HG03460 (cell line): ENCODE data around the gene MAIP1.
"Not testable (repeated sequence)": the region's sequence is repeated elsewhere in the genome, so short reads cannot be mapped to it uniquely, and the experiment has no call there.

Experiments used
- ATAC-seq: cut with Tn5 transposase; IDR thresholded peaks from one replicate; pipeline ENCODE4 v1.9.1; 2021; ENCODE audit not compliant: unreplicated experiment

The MAIP1 gene

GRCh38 chr2:199955339-199956061 is at the start of gene MAIP1, which contains the start of gene TYW5:
TSS of gene MAIP1 (plus strand) at chr2:199955582. CDS start at chr2:199955799, 217 bp downstream.
TSS of gene TYW5 (minus strand) at chr2:199955491. CDS start at chr2:199955470, 21 bp downstream.
- ATAC-seq, result peak; percentile 81

GRCh38 chr2:199907008-199907714 is 48.2 kb upstream of the MAIP1 start:
- no peak for ATAC-seq

GRCh38 chr2:199910338-199911051 is 44.9 kb upstream of the MAIP1 start:
- ATAC-seq, result no peak

- ATAC-seq, result peak; percentile 89
Observed at GRCh38 chr2:199911052-199911876, 44.1 kb upstream of the MAIP1 start, which contains the start of gene C2orf69. TSS of gene C2orf69 (plus strand) at chr2:199911293. CDS start at chr2:199911439, 146 bp downstream.

GRCh38 chr2:199911877-199912161 is 43.6 kb upstream of the MAIP1 start:
- no peak for ATAC-seq

GRCh38 chr2:199912553-199913114 is 42.7 kb upstream of the MAIP1 start:
- ATAC-seq, result not testable (repeated sequence)

GRCh38 chr2:199914372-199914958 is 40.9 kb upstream of the MAIP1 start:
- ATAC-seq, result no peak

GRCh38 chr2:199916980-199917379 is 38.4 kb upstream of the MAIP1 start:
- ATAC-seq, result no peak

- no peak for ATAC-seq
Observed at GRCh38 chr2:199922856-199923255, 32.5 kb upstream of the MAIP1 start.

- ATAC-seq, result no peak
Observed at GRCh38 chr2:199923924-199924323, 31.5 kb upstream of the MAIP1 start.

GRCh38 chr2:199926806-199927205 is 28.6 kb upstream of the MAIP1 start:
- ATAC-seq, result no peak

GRCh38 chr2:199928226-199928625 is 27.2 kb upstream of the MAIP1 start:
- ATAC-seq, result no peak

- no peak for ATAC-seq
Observed at GRCh38 chr2:199928626-199929025, 26.8 kb upstream of the MAIP1 start.

- ATAC-seq, result no peak
Observed at GRCh38 chr2:199929262-199929661, 26.1 kb upstream of the MAIP1 start.

- no peak for ATAC-seq
Observed at GRCh38 chr2:199932312-199932855, 23.0 kb upstream of the MAIP1 start.

- no peak for ATAC-seq
Observed at GRCh38 chr2:199933466-199933865, 21.9 kb upstream of the MAIP1 start.

GRCh38 chr2:199936554-199936953 is 18.8 kb upstream of the MAIP1 start:
- ATAC-seq, result no peak

- no peak for ATAC-seq
Observed at GRCh38 chr2:199940373-199940772, 15.0 kb upstream of the MAIP1 start.

GRCh38 chr2:199943373-199943772 is 12.0 kb upstream of the MAIP1 start:
- ATAC-seq, result no peak

- no peak for ATAC-seq
Observed at GRCh38 chr2:199946196-199946595, 9.2 kb upstream of the MAIP1 start.
